ENCODE data around the gene FOXP1.

Gene FOXP1

DNA sequence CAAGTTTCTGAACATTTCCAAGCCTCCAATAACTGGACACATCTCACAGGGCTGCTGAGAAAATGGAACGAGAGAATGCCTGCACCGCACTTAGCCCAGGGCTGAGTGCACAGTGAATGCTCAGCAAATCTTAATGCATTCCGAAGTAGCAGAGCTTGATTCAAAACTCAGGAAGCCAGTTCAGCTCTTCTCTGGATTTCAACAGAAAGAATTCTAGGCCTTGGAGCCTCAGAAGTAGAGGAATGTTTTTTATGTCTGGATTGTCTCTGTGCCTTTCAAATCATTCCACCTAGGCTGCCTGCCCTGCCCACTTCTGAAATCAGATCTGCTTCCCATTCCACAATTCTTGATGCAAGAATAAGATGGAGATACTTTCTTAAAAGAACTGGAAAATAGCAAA is 9.6 kb upstream of the FOXP1 start:
- POLR2A ChIA-PET = no interaction called here
- CTCF ChIA-PET = no interaction called here
- TF ChIP-seq, protein P1, sequence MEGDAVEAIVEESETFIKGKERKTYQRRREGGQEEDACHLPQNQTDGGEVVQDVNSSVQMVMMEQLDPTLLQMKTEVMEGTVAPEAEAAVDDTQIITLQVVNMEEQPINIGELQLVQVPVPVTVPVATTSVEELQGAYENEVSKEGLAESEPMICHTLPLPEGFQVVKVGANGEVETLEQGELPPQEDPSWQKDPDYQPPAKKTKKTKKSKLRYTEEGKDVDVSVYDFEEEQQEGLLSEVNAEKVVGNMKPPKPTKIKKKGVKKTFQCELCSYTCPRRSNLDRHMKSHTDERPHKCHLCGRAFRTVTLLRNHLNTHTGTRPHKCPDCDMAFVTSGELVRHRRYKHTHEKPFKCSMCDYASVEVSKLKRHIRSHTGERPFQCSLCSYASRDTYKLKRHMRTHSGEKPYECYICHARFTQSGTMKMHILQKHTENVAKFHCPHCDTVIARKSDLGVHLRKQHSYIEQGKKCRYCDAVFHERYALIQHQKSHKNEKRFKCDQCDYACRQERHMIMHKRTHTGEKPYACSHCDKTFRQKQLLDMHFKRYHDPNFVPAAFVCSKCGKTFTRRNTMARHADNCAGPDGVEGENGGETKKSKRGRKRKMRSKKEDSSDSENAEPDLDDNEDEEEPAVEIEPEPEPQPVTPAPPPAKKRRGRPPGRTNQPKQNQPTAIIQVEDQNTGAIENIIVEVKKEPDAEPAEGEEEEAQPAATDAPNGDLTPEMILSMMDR (IDR thresholded peaks at IDR 0.05; ENCODE audit: control extremely low read depth, extremely low read depth, low read depth, missing control alignments) = no peak
- no peak for DNase-seq (ENCODE audit: extremely low spot score)

DNA sequence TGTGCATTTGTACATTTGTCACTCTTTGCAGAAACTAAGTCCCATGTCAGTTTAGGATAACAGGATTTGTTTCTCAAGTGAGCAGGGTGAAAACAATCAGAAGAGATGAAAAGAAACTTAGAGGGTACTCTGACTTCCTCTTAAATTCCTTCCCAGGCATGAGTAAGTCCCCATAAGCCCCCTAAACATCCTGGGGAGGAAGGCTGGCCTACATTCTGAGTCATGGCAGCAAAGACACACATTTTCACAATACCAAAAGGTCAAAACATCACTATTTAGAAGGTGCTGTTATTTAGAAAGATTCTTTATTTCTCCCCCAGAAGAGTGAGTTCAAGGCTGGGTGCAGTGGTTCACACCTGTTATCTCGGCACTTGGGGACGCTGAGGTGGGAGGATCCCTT is 7.6 kb upstream of the FOXP1 start:
- no peak for DNase-seq (ENCODE audit: extremely low spot score)
- TF ChIP-seq, protein P1 (IDR thresholded peaks at IDR 0.05; ENCODE audit: control extremely low read depth, extremely low read depth, low read depth, missing control alignments) = no peak
- POLR2A ChIA-PET = no interaction called here
- CTCF ChIA-PET = interaction anchor here (2.0 kb wide), 1 partner anchor 11 kb away, joined by 5 read pairs; no protein-coding TSS in a partner anchor

DNA sequence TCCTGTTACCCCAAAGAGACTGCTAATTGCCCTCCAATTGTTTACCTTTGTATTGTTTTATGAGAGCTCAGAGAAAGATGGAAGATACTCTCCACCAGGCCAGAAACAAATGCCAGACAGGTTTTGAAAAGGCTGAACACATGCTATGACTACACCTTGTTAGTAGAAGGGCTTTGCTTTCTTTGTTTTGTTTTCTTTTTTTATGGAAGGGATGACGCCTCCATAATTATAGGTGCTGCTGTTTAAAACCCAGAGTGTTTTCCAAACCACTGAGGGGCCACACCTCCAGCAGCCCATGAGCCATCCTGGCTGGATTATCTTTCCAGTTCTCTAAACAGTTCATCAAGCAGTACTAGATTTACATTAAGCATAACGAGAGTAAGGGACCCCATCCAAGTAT is 5.6 kb upstream of the FOXP1 start:
- CTCF ChIA-PET = interaction anchor here (1.2 to 5.6 kb wide), 4 partner anchors 9 to 1039 kb away, joined by 3 to 32 read pairs (median 4); no protein-coding TSS in a partner anchor
- POLR2A ChIA-PET = no interaction called here
- no peak for DNase-seq (ENCODE audit: extremely low spot score)

DNA sequence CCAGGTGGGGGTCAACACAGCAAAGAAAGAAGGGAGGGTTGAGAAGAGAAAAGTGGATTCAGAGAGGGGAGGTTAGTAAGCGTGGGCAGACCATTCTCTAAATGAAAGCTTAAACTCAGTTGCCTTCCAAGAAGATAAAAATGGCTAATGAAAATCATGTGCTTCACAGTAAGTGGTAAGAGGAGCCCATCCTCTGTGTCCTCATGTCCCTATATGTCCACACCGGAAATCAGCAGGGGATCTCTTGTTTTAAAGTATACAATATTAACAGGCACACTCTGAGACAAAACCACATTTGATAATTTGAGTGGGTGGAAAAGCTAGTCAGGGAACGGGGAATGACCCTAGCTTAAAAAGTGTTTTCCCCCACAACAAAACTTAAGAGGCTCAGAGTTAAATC is 4.4 kb upstream of the FOXP1 start:
- no peak for DNase-seq (ENCODE audit: extremely low spot score)
- POLR2A ChIA-PET = no interaction called here
- CTCF ChIA-PET = interaction anchor here (0.8 to 5.6 kb wide), 3 partner anchors 8 to 1468 kb away, joined by 3 to 32 read pairs (median 3); no protein-coding TSS in a partner anchor
- TF ChIP-seq, protein P1 (IDR thresholded peaks at IDR 0.05; ENCODE audit: control extremely low read depth, extremely low read depth, low read depth, missing control alignments) = no peak

More for the DNA sequence above, 5.6 kb upstream of the FOXP1 start:
- TF ChIP-seq, protein P1 (IDR thresholded peaks at IDR 0.05; ENCODE audit: control extremely low read depth, extremely low read depth, low read depth, missing control alignments) = no peak

DNA sequence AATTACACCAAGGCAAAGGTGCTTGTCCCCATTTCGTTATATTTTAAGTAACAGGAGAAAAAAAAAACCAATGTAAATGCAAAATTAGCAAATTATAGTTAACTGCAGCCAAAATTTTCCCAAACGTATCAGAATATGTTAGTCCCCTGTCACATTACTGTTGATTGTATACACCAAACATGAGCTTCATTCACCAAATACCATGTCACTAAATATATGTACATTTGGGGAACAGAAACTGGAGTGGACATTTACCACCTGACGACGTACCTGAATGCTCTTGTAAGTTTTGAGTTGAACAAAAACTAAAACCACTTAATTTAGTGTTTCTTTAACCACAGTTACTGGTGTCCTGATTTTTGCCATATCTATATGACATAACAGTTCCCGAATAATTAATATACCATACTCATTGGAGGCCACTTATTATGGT is 3.3 kb upstream of the FOXP1 start:
- ChIA-PET CTCF (interaction anchor here (0.7 to 5.6 kb wide), 4 partner anchors 733 to 1466 kb away, joined by 3 to 32 read pairs (median 3); no protein-coding TSS in a partner anchor), POLR2A (no interaction called here)
- no peak for DNase-seq (ENCODE audit: extremely low spot score)
- TF ChIP-seq, protein P1 (IDR thresholded peaks at IDR 0.05; ENCODE audit: control extremely low read depth, extremely low read depth, low read depth, missing control alignments) = no peak

DNA sequence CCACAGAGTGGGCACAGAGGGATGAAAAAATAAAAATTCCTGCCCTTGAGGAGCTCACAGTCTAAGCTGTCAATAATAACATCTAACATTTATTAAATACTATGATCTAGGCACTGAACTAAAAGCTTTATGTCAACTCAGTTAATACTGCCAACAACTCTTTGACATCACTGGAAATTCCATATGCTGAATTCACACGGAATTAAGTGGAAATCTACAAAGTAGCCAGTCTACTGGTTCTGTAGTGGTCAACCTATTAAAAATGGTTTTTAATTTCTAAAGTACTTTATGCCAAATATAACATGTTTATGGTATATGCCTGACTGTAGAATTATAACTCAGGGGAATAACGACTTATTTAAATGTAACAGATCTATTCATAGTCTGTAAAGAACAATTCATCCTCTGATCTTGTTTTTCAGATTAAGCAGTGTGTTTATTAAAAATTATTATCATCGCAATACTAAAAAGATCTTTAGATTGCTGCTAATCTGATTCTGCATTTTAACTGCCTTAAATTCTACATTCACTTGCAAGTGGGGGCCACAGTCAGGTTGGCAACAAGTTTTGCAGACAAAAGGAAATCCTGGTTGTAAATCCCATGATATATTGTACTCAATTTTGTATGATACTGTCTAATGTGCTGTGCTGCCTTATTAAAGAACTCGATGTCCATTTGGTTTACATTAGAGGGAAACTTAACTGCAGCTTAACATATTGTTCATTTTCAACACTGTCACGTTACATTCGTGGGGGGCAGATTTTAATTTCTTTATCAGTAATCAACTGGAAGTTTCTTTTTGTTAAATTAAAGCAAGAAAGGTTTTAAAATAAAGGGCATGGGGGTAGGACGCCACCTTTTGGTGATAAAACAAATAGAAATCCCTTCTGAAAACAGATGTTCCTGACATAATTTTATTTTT is 2.6 kb upstream of the FOXP1 start:
- TF ChIP-seq, protein P1 (IDR thresholded peaks at IDR 0.05; ENCODE audit: control extremely low read depth, extremely low read depth, low read depth, missing control alignments) = peak; percentile 54
- ChIA-PET POLR2A (no interaction called here), CTCF (interaction anchor here (0.9 to 5.6 kb wide), 5 partner anchors 12 to 1465 kb away, joined by 3 to 32 read pairs (median 3); no protein-coding TSS in a partner anchor)
- no peak for DNase-seq (ENCODE audit: extremely low spot score)

All from GM10248 (cell line).